SK-N-SH treated with all-trans-retinoic acid at 6 μM for 48 hours (cell line): ENCODE results near the gene LUC7L3.
"Not testable (repeated sequence)": the region's sequence is repeated elsewhere in the genome, so short reads cannot be mapped to it uniquely, and the experiment has no call there.

ENCODE experiments used
- ATAC-seq: fragments of 200-7000 bp; cut with Tn5 transposase; 3 replicates; pipeline ENCODE4 v1.9.1; 2020; ENCODE audit warnings: mild to moderate bottlenecking, moderate library complexity
- ARNTL ChIP-seq: fragments of 450-650 bp; formaldehyde crosslinking; IDR thresholded peaks from 2 replicates; pipeline ENCODE4 v1.5.0; 2020; ENCODE audit warnings: low read depth, mild to moderate bottlenecking, moderate library complexity, borderline replicate concordance
- BACH2 ChIP-seq: fragments of 250-450 bp; sonication (Bioruptor Pico); IDR thresholded peaks from 2 replicates; pipeline ENCODE4 v1.9.0; 2021; ENCODE audit warnings: mild to moderate bottlenecking, borderline replicate concordance
- CSDC2 ChIP-seq: fragments of 250-450 bp; sonication (Bioruptor Pico); IDR thresholded peaks from 2 replicates; pipeline ENCODE4 v1.5.0; 2020; ENCODE audit warnings: mild to moderate bottlenecking, moderate library complexity
- CSRNP3 ChIP-seq: fragments of 250-450 bp; sonication (Bioruptor Pico); IDR thresholded peaks from 2 replicates; pipeline ENCODE4 v1.5.1; 2021; ENCODE audit warnings: mild to moderate bottlenecking, moderate library complexity
- ESRRG ChIP-seq: fragments of 250-450 bp; sonication (Bioruptor Pico); IDR thresholded peaks from 2 replicates; pipeline ENCODE4 v1.6.1; 2021; ENCODE audit warnings: mild to moderate bottlenecking
- GLIS3 ChIP-seq: fragments of 250-450 bp; sonication (Bioruptor Pico); IDR thresholded peaks from 2 replicates; pipeline ENCODE4 v1.5.0; 2020; ENCODE audit warnings: mild to moderate bottlenecking, moderate library complexity
- ISL1 ChIP-seq: fragments of 250-450 bp; sonication (Bioruptor Pico); IDR thresholded peaks from 2 replicates; pipeline ENCODE4 v2.1.2; 2022; ENCODE audit warnings: mild to moderate bottlenecking, moderate library complexity
- OSR1 ChIP-seq: fragments of 250-450 bp; sonication (Bioruptor Pico); IDR thresholded peaks from 2 replicates; pipeline ENCODE4 v1.8.0; 2022; ENCODE audit warnings: moderate library complexity, mild to moderate bottlenecking, inconsistent platforms
- PPARA ChIP-seq: fragments of 250-450 bp; sonication (Bioruptor Pico); IDR thresholded peaks from 2 replicates; pipeline ENCODE4 v1.5.0; 2020; ENCODE audit warnings: mild to moderate bottlenecking, borderline replicate concordance
- RARB ChIP-seq: fragments of 250-450 bp; sonication (Bioruptor Pico); IDR thresholded peaks from 2 replicates; pipeline ENCODE4 v1.8.0; 2021; ENCODE audit warnings: mild to moderate bottlenecking, moderate library complexity
- SNAI2 ChIP-seq: fragments of 250-450 bp; sonication (Bioruptor Pico); IDR thresholded peaks from 2 replicates; pipeline ENCODE4 v1.5.0; 2020; ENCODE audit warnings: mild to moderate bottlenecking, moderate library complexity
- TCF4 ChIP-seq: fragments of 250-450 bp; sonication (Bioruptor Pico); IDR thresholded peaks from 2 replicates; pipeline ENCODE4 v1.8.0; 2021; ENCODE audit warnings: mild to moderate bottlenecking, moderate library complexity, borderline replicate concordance
- TOX ChIP-seq: fragments of 250-450 bp; sonication (Bioruptor Pico); IDR thresholded peaks from 2 replicates; pipeline ENCODE4 v1.8.0; 2021; ENCODE audit warnings: mild to moderate bottlenecking, moderate library complexity, borderline replicate concordance
- TSHZ2 ChIP-seq: fragments of 250-450 bp; sonication (Bioruptor Pico); IDR thresholded peaks from 2 replicates; pipeline ENCODE4 v1.5.0; 2020; ENCODE audit warnings: mild to moderate bottlenecking, moderate library complexity
- ZFP30 ChIP-seq: fragments of 450-650 bp; formaldehyde crosslinking; IDR thresholded peaks from 2 replicates; pipeline ENCODE4 v1.5.0; 2022; ENCODE audit warnings: mild to moderate bottlenecking, moderate library complexity
- ZNF565 ChIP-seq: fragments of 450-650 bp; formaldehyde crosslinking; conservative IDR thresholded peaks from 2 replicates; pipeline ENCODE4 v1.5.0; 2020; ENCODE audit warnings: low read depth, mild to moderate bottlenecking, moderate library complexity
- ZNF70 ChIP-seq: fragments of 450-650 bp; formaldehyde crosslinking; IDR thresholded peaks from 2 replicates; pipeline ENCODE4 v1.5.0; 2020; ENCODE audit warnings: mild to moderate bottlenecking, moderate library complexity
- ZNF8 ChIP-seq: fragments of 450-650 bp; formaldehyde crosslinking; IDR thresholded peaks from 2 replicates; pipeline ENCODE4 v1.5.0; 2020; ENCODE audit warnings: mild to moderate bottlenecking, moderate library complexity
- TF ChIP-seq, protein P1 (sequence below): fragments of 250-450 bp; sonication (Bioruptor Pico); IDR thresholded peaks from 2 replicates; pipeline ENCODE4 v1.5.1; 2020; ENCODE audit warnings: low read depth, mild to moderate bottlenecking, moderate library complexity
- TF ChIP-seq, protein P2 (sequence below): fragments of 250-450 bp; sonication (Bioruptor Pico); IDR thresholded peaks from 2 replicates; pipeline ENCODE4 v1.8.0; 2020; ENCODE audit warnings: mild to moderate bottlenecking, moderate library complexity, borderline replicate concordance

LUC7L3 gene

GRCh38 chr17:50722746-50723145, 3.3 kb downstream of the LUC7L3 start (continued):
- TF ChIP-seq, protein P1, sequence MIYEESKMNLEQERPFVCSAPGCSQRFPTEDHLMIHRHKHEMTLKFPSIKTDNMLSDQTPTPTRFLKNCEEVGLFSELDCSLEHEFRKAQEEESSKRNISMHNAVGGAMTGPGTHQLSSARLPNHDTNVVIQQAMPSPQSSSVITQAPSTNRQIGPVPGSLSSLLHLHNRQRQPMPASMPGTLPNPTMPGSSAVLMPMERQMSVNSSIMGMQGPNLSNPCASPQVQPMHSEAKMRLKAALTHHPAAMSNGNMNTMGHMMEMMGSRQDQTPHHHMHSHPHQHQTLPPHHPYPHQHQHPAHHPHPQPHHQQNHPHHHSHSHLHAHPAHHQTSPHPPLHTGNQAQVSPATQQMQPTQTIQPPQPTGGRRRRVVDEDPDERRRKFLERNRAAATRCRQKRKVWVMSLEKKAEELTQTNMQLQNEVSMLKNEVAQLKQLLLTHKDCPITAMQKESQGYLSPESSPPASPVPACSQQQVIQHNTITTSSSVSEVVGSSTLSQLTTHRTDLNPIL (CRISPR knock-in tag): no peak
- no peak for TF ChIP-seq CSDC2
- TF ChIP-seq ISL1: no peak
- no peak for TF ChIP-seq ZNF565 (CRISPR knock-in tag)
- TF ChIP-seq CSRNP3: no peak
- TF ChIP-seq, protein P2, sequence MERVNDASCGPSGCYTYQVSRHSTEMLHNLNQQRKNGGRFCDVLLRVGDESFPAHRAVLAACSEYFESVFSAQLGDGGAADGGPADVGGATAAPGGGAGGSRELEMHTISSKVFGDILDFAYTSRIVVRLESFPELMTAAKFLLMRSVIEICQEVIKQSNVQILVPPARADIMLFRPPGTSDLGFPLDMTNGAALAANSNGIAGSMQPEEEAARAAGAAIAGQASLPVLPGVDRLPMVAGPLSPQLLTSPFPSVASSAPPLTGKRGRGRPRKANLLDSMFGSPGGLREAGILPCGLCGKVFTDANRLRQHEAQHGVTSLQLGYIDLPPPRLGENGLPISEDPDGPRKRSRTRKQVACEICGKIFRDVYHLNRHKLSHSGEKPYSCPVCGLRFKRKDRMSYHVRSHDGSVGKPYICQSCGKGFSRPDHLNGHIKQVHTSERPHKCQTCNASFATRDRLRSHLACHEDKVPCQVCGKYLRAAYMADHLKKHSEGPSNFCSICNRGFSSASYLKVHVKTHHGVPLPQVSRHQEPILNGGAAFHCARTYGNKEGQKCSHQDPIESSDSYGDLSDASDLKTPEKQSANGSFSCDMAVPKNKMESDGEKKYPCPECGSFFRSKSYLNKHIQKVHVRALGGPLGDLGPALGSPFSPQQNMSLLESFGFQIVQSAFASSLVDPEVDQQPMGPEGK: no peak
- no peak for TF ChIP-seq PPARA (CRISPR knock-in tag)

- not testable (repeated sequence) for ATAC-seq
Observed at GRCh38 chr17:50724622-50725021, 5.2 kb downstream of the LUC7L3 start.

DNA sequence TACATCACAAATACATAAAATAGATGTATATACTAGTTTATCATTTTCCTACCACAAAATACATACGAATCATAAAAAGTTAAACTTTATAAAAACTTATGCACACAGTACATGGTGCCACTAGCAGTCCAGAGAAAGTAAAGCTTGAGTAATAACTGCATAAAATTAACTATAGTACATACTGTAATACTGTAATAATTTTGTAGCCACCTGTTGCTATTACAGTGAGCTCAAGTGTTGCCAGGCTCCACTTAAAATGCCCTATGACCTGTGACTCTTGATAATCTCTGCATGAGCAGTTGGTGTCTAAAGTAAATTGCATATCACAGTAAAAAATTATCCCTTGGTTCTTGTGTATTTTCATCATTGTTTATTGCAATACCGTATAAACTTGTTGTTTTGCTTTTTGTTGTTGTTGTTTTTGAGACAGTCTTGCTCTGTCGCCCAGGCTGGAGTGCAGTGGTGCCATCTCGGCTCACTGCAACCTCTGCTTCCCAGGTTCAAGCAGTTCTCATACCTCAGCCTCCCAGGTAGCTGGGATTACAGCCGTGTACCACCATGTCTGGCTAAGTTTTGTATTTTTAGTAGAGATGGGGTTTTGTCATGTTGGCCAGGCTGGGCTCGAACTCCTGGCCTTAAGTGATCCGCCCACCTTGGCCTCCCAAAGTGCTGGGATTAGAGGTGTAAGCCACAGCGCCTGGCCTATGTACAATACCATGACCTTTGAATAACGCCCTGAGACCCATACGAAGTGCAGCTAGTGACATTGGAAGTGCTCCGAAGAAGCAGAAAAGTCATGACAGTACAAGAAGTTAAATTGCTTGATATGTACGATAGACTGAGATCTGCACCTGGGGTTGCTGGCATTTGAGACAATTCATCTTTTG, 6.6 kb downstream of the LUC7L3 start:
- TF ChIP-seq ARNTL (CRISPR knock-in tag) (no peak), TSHZ2 (no peak)
- ATAC-seq: no peak

- no peak for ATAC-seq
- TF ChIP-seq CSRNP3: no peak
- TF ChIP-seq OSR1 (CRISPR knock-in tag): no peak
- TF ChIP-seq CSDC2: no peak
- no peak for TF ChIP-seq GLIS3
- TF ChIP-seq BACH2 (CRISPR knock-in tag): no peak
- no peak for TF ChIP-seq ZNF8 (CRISPR knock-in tag)
- TF ChIP-seq TOX: no peak
- no peak for TF ChIP-seq RARB (CRISPR knock-in tag)
- TF ChIP-seq ZNF70 (CRISPR knock-in tag): no peak
- no peak for TF ChIP-seq ZFP30 (CRISPR knock-in tag)
- TF ChIP-seq, protein P2: no peak
- no peak for TF ChIP-seq TSHZ2
- TF ChIP-seq ISL1: no peak
- TF ChIP-seq TCF4 (CRISPR knock-in tag): no peak
- TF ChIP-seq ESRRG (CRISPR knock-in tag): no peak
- no peak for TF ChIP-seq SNAI2
Observed at GRCh38 chr17:50728112-50728429, 8.7 kb downstream of the LUC7L3 start.
